Kidney (tissue), 14 donors: ENCODE data around the gene DENND10. TPM values are rescaled to one million over a fixed set of nuclear protein-coding genes. Genes with fewer than 3 reads are reported as not detected.
"Not testable (repeated sequence)": the region's sequence is repeated elsewhere in the genome, so short reads cannot be mapped to it uniquely, and the experiment has no call there.

Experiments
- DNase-seq, 5 donors: peaks; one replicate each; pipeline ENCODE4 v3.0.0-alpha.2; 2013 to 2020
- FAIRE-seq: peaks from 2 replicates; lab custom pipeline; 2012; peaks lifted over from hg19 to GRCh38; lab: Jason Lieb, UNC
- H3K27ac ChIP-seq, 2 donors: one replicate each; pipeline ENCODE4 v1.7.0; 2013; ENCODE audit warnings: low read depth in 2 of 2, low read length in 2 of 2, inconsistent platforms in 1 of 2
- H3K27me3 ChIP-seq: one replicate; pipeline ENCODE4 v1.7.1; 2013; ENCODE audit warnings: low read length, inconsistent platforms; ENCODE audit not compliant: control insufficient read depth, insufficient read depth
- H3K36me3 ChIP-seq, 3 donors: one replicate each; pipeline versions ENCODE4 v1.7.0 to v1.7.1; 2013; ENCODE audit warnings: low read length in 3 of 3, control low read depth in 1 of 3, inconsistent platforms in 1 of 3; ENCODE audit not compliant: insufficient read depth in 3 of 3, control insufficient read depth in 2 of 3
- H3K4me1 ChIP-seq, 3 donors: one replicate each; pipeline versions ENCODE4 v1.7.0 to v1.7.1; 2013; ENCODE audit warnings: low read length in 3 of 3, inconsistent platforms in 1 of 3, low read depth in 1 of 3; ENCODE audit not compliant: control insufficient read depth in 2 of 3, insufficient read depth in 2 of 3
- H3K4me3 ChIP-seq, 3 donors: one replicate each; pipeline versions ENCODE4 v1.7.0 to v1.8.1; 2013; ENCODE audit warnings: low read length in 3 of 3, control low read depth in 1 of 3, inconsistent platforms in 1 of 3
- H3K9ac ChIP-seq, 3 donors: one replicate each; pipeline versions ENCODE4 v1.7.0 to v1.7.1; 2013; ENCODE audit warnings: low read length in 3 of 3, control low read depth in 1 of 3, inconsistent platforms in 1 of 3
- H3K9me3 ChIP-seq, 3 donors: one replicate each; pipeline versions ENCODE4 v1.7.0 to v1.7.1; 2013; ENCODE audit warnings: low read length in 3 of 3, control low read depth in 1 of 3, inconsistent platforms in 1 of 3; ENCODE audit not compliant: control insufficient read depth in 2 of 3, insufficient read depth in 1 of 3
- CTCF ChIP-seq: IDR thresholded peaks from 3 replicates; pipeline ENCODE4 v1.5.1; 2012; ENCODE audit warnings: mild to moderate bottlenecking, moderate library complexity, borderline replicate concordance; ENCODE audit not compliant: insufficient read depth; ENCODE audit errors: extremely low read depth
- intact Hi-C: fragments of 100-400 bp; cut with DNase I; formaldehyde crosslinking; loops from one replicate; pipeline ENCODE4 v1.11.1; 2022
- polyA plus RNA-seq: library from polyadenylated mRNA; stranded (reverse); fragments of 350-450 nt; fragmentation: Illumina TruSeq; extraction: RNeasy Lipid Tissue Mini Kit (QIAGEN cat#74804); gene quantifications from one replicate; pipeline ENCODE4 v1.2.3, GENCODE V29; 2014; ENCODE audit warnings: low read depth, low replicate concordance; ENCODE audit not compliant: insufficient read depth
- total RNA-seq: library from RNA; stranded (reverse); fragmentation: NEBNext Ultra II Directional; extraction: Animal tissue kit (Norgen Biotek cat#: 25700); gene quantifications from one replicate; pipeline ENCODE4 v1.2.1, GENCODE V29; 2021
- donor health status: control.
- donor health status: control.
- donor health status: control.
- donor health status: control.
- donor health status: control.
- donor health status: DM: yes; HTN: yes; CAD: no.
- donor health status: Normal renal cell carcinoma (clear cell type).

Gene DENND10
- total and polyA plus RNA-seq, 2 donors from 2014 or later, result 31.6 to 31.7 TPM

- TF ChIP-seq CTCF, result no peak
- Histone ChIP-seq H3K9ac (no peak overlapping the region), H3K4me3 (no peak overlapping the region), H3K27ac (no peak overlapping the region), H3K36me3 (peaks cover 3 to 26% (median 9%) of the 10 kb centered on the region in 3 donors), H3K4me1 (no peaks in the 10 kb centered on the region), H3K27me3 (no peaks in the 10 kb centered on the region), H3K9me3 (no peaks in the 10 kb centered on the region)
- FAIRE-seq (no peak), DNase-seq (no peak)
- intact Hi-C loops, result no loop called here
These were observed 45.8 kb downstream of the DENND10 start for GRCh38 chr10:119149729-119150128.

GRCh38 chr10:119151601-119152000 is 47.7 kb downstream of the DENND10 start:
- H3K36me3 ChIP-seq, result peaks cover 3 to 31% (median 19%) of the 10 kb centered on the region in 3 donors
- DNase-seq, H3K4me3 ChIP-seq, FAIRE-seq, intact Hi-C loops, H3K4me1 ChIP-seq, H3K9me3 ChIP-seq, H3K27ac ChIP-seq, H3K9ac ChIP-seq, H3K27me3 ChIP-seq: not testable (repeated sequence)

- H3K27ac ChIP-seq, result no peak overlapping the region
- intact Hi-C loops, result no loop called here
- no peaks in the 10 kb centered on the region for H3K4me1 ChIP-seq
- DNase-seq, result no peak
- no peak overlapping the region for H3K4me3 ChIP-seq
- H3K9me3 ChIP-seq, result no peaks in the 10 kb centered on the region
- H3K9ac ChIP-seq, result no peak overlapping the region
- peaks cover 3 to 28% (median 22%) of the 10 kb centered on the region in 3 donors for H3K36me3 ChIP-seq
- H3K27me3 ChIP-seq, result no peaks in the 10 kb centered on the region
- TF ChIP-seq CTCF, result no peak
- FAIRE-seq, result no peak
These were observed 49.1 kb downstream of the DENND10 start for GRCh38 chr10:119153041-119153440.

- H3K27ac ChIP-seq, result no peak overlapping the region
- no peak for TF ChIP-seq CTCF
- no peaks in the 10 kb centered on the region for H3K4me1 ChIP-seq
- no peaks in the 10 kb centered on the region for H3K27me3 ChIP-seq
- DNase-seq, result no peak
- FAIRE-seq, result no peak
- H3K9me3 ChIP-seq, result no peaks in the 10 kb centered on the region
- H3K9ac ChIP-seq, result no peak overlapping the region
- H3K4me3 ChIP-seq, result no peak overlapping the region
- intact Hi-C loops, result no loop called here
- peaks cover 3 to 28% (median 22%) of the 10 kb centered on the region in 3 donors for H3K36me3 ChIP-seq
These were observed 49.7 kb downstream of the DENND10 start for GRCh38 chr10:119153661-119154060.
